Measurements from ENCODE around the gene OLFML2A. TPM values are rescaled to one million over a fixed set of nuclear protein-coding genes. Genes with fewer than 3 reads are reported as not detected.

OLFML2A gene
- total RNA-seq, 6 experiments from 2014 or later = 0.12 to 0.74 (median 0.40) TPM

DNA sequence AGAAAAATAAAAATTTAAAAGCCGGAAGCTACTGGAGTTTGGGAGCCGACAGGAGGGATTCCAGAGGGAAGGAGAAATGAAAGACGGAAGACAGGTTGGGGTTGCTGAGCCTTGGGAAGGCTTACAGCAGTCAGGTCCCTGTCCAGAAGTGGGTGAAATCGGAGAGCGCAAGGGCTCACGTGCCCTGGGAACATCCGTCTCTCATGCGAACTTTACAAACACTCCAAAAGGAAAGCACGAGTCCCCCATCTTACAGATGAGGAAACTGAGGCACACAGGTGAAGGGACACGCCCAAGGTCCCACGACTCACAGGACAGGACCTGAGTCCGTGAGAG lies 347 bp upstream of the OLFML2A start:
- DNase-seq = no peak
- Histone ChIP-seq H3K27me3 (no peaks in the 10 kb centered on the region), H3K36me3 (no peaks in the 10 kb centered on the region), H3K9me3 (no peaks in the 10 kb centered on the region), H3K4me1 (peaks cover 0 to 10% (median 0%) of the 10 kb centered on the region in 4 donors), H3K27ac (no peak overlapping the region), H3K4me3 (peak overlapping the region; percentile 33 to 53 (median 41))
- ATAC-seq = no peak
- intact Hi-C loops (cut with DNase I) = loop anchor here (5.0 kb wide), 1 partner anchor 76 kb away; the partner anchor contains the start of gene WDR38 (in 2 of the 2)
- TF ChIP-seq, protein P1, sequence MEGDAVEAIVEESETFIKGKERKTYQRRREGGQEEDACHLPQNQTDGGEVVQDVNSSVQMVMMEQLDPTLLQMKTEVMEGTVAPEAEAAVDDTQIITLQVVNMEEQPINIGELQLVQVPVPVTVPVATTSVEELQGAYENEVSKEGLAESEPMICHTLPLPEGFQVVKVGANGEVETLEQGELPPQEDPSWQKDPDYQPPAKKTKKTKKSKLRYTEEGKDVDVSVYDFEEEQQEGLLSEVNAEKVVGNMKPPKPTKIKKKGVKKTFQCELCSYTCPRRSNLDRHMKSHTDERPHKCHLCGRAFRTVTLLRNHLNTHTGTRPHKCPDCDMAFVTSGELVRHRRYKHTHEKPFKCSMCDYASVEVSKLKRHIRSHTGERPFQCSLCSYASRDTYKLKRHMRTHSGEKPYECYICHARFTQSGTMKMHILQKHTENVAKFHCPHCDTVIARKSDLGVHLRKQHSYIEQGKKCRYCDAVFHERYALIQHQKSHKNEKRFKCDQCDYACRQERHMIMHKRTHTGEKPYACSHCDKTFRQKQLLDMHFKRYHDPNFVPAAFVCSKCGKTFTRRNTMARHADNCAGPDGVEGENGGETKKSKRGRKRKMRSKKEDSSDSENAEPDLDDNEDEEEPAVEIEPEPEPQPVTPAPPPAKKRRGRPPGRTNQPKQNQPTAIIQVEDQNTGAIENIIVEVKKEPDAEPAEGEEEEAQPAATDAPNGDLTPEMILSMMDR (IDR thresholded peaks at IDR 0.05) = no peak
- TF ChIP-seq POLR2A (IDR thresholded peaks at IDR 0.05) = no peak
- 28% methylated on average over 10 of the region's 12 CpGs for WGBS (ENCODE audit: insufficient coverage, low coverage, low lambda C conversion rate, missing lambda C conversion rate)

- Histone ChIP-seq H3K4me3 (no peak overlapping the region), H3K36me3 (no peaks in the 10 kb centered on the region), H3K27ac (no peak overlapping the region), H3K27me3 (no peaks in the 10 kb centered on the region), H3K9me3 (no peaks in the 10 kb centered on the region), H3K4me1 (peaks cover 0 to 10% (median 0%) of the 10 kb centered on the region in 4 donors)
- ATAC-seq = no peak
- TF ChIP-seq, protein P1 (IDR thresholded peaks at IDR 0.05) = no peak
- no peak for TF ChIP-seq POLR2A (IDR thresholded peaks at IDR 0.05)
- WGBS (ENCODE audit: insufficient coverage, low coverage, low lambda C conversion rate, missing lambda C conversion rate) = 81% methylated on average over 11 of the region's 11 CpGs
- intact Hi-C loops (cut with DNase I) = loop anchor here (5.0 kb wide), 1 partner anchor 74 kb away; the partner anchor contains the start of gene WDR38 (in 2 of the 2)
- DNase-seq = peak in 1 of 3 donors; percentile 16
Observed at GRCh38 chr9:124778575-124779367, 1.8 kb downstream of the OLFML2A start.

- Histone ChIP-seq H3K4me3 (no peak overlapping the region), H3K9me3 (no peaks in the 10 kb centered on the region), H3K4me1 (peaks cover 0 to 10% (median 0%) of the 10 kb centered on the region in 4 donors), H3K27me3 (no peaks in the 10 kb centered on the region), H3K27ac (no peak overlapping the region), H3K36me3 (no peaks in the 10 kb centered on the region)
- intact Hi-C loops (cut with DNase I) = loop anchor here (5.0 to 10.0 kb wide), 2 partner anchors 73 to 595 kb away; partner anchors contain the start of gene WDR38 (in 2 of the 2)
- WGBS (ENCODE audit: insufficient coverage, low coverage, low lambda C conversion rate, missing lambda C conversion rate) = 57% methylated on average over 5 of the region's 6 CpGs
- DNase-seq (peak in 1 of 3 donors; percentile 31), ATAC-seq (no peak)
- no peak for TF ChIP-seq POLR2A (IDR thresholded peaks at IDR 0.05)
- TF ChIP-seq, protein P1 (IDR thresholded peaks at IDR 0.05) = no peak
Observed at GRCh38 chr9:124779368-124780059, 2.6 kb downstream of the OLFML2A start.

DNA sequence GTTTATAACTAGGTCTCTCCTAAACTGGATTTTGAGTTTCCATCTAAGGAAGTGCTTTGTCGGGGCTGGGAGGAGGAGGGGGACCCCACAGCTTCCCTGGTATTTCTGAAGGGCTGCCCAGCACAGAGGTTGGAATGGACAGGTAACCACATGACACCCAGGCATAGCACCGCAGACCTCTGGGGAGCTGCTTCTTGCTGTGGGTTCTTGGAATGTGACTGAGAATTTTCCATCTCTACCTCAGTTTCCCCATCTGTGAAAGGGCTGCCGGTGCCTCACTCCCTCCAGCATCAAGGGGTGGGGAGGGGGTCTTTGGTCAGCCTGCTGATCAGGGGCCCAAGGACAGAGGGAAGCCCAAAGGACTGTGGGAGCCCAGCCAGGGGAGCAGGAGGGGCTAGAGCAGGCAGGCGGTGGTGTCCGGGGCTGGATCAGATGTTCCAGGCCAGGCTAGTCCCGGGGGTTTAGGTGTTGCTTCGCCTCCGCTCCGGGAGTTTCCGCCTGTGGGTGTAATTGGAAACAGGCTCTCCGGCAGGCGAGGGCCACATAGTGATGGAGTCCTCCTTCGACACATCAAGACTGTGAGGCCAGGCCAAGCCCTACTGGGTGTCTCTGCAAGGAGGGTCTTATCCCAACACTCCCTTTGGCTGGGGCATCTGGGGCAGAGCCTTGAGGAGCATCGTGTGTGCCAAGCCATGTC lies 3.3 kb downstream of the OLFML2A start:
- Histone ChIP-seq H3K27ac (no peak overlapping the region), H3K36me3 (no peaks in the 10 kb centered on the region), H3K9me3 (no peaks in the 10 kb centered on the region), H3K4me3 (no peak overlapping the region), H3K27me3 (no peaks in the 10 kb centered on the region), H3K4me1 (peaks cover 0 to 10% (median 0%) of the 10 kb centered on the region in 4 donors)
- DNase-seq = peak in 1 of 3 donors; percentile 41
- WGBS (ENCODE audit: insufficient coverage, low coverage, low lambda C conversion rate, missing lambda C conversion rate) = 69% methylated on average over 3 of the region's 14 CpGs
- ATAC-seq = no peak
- intact Hi-C loops (cut with DNase I) = loop anchor here in 1 of 2 donors (10.0 kb wide), 1 partner anchor 595 kb away; no protein-coding TSS in a partner anchor
- TF ChIP-seq, protein P1 (IDR thresholded peaks at IDR 0.05) = no peak
- TF ChIP-seq POLR2A (IDR thresholded peaks at IDR 0.05) = no peak
